Neural cell (in vitro differentiated cells): ENCODE measurements around the gene PLEKHM1. TPM values are rescaled to one million over a fixed set of nuclear protein-coding genes. Genes with fewer than 3 reads are reported as not detected.
"Not testable (repeated sequence)": the region's sequence is repeated elsewhere in the genome, so short reads cannot be mapped to it uniquely, and the experiment has no call there.

Experiments
- H2AFZ ChIP-seq: fragments of 200-600, 300-800 bp; sonication (generic), shearing (Covaris generic); 2 replicates; pipeline ENCODE4 v1.6.0; 2014; ENCODE audit warnings: low read depth, mild to moderate bottlenecking, antibody characterized with exemption, low read length, moderate library complexity
- H3F3A ChIP-seq: fragments of 200-600 bp; shearing (Covaris generic); 2 replicates; pipeline ENCODE4 v1.6.1; 2016; ENCODE audit warnings: mild to moderate bottlenecking, moderate library complexity, mixed read lengths, antibody characterized with exemption, low read length; ENCODE audit not compliant: insufficient read depth, poor library complexity, severe bottlenecking
- H3K27ac ChIP-seq: fragments of 200-600, 300-800 bp; sonication (generic), shearing (Covaris generic); 2 replicates; pipeline ENCODE4 v1.5.1; 2014; ENCODE audit warnings: mild to moderate bottlenecking, low read length, moderate library complexity
- H3K27me3 ChIP-seq: fragments of 300-800, 200-600 bp; sonication (generic), shearing (Covaris generic); 2 replicates; pipeline ENCODE4 v1.6.0; 2014; ENCODE audit warnings: mild to moderate bottlenecking, low read depth, low read length, moderate library complexity; ENCODE audit not compliant: insufficient read depth
- H3K36me3 ChIP-seq: fragments of 300-800, 200-600 bp; sonication (generic), shearing (Covaris generic); 2 replicates; pipeline ENCODE4 v1.5.1; 2014; ENCODE audit warnings: mild to moderate bottlenecking, antibody characterized with exemption, low read length, moderate library complexity; ENCODE audit not compliant: insufficient read depth
- H3K4me2 ChIP-seq: fragments of 300-800, 200-600 bp; sonication (generic), shearing (Covaris generic); 2 replicates; pipeline ENCODE4 v1.6.0; 2014; ENCODE audit warnings: mild to moderate bottlenecking, low read length
- H3K4me3 ChIP-seq: fragments of 300-800, 200-600 bp; sonication (generic), shearing (Covaris generic); 2 replicates; pipeline ENCODE4 v1.5.1; 2014; ENCODE audit warnings: mild to moderate bottlenecking, low read length, moderate library complexity
- H3K79me2 ChIP-seq: fragments of 200-600 bp; shearing (Covaris generic); replicated peaks from 2 replicates; pipeline ENCODE4 v1.6.0; 2014; ENCODE audit warnings: mild to moderate bottlenecking, low read length, moderate library complexity; ENCODE audit not compliant: insufficient read depth
- H3K9ac ChIP-seq: fragments of 300-800, 200-600 bp; sonication (generic), shearing (Covaris generic); 2 replicates; pipeline ENCODE4 v1.6.1; 2016; ENCODE audit warnings: mild to moderate bottlenecking, low read length, mixed read lengths
- H3K9me2 ChIP-seq: fragments of 200-600 bp; shearing (Covaris generic); 2 replicates; pipeline ENCODE4 v1.6.1; 2016; ENCODE audit warnings: mild to moderate bottlenecking, low read length, mixed read lengths; ENCODE audit not compliant: insufficient read depth
- H3K9me3 ChIP-seq: fragments of 200-600, 300-800 bp; sonication (generic), shearing (Covaris generic); 2 replicates; pipeline ENCODE4 v1.6.1; 2016; ENCODE audit warnings: mild to moderate bottlenecking, mixed run types, low read length, moderate library complexity, mixed read lengths
- H4K20me1 ChIP-seq: fragments of 200-600 bp; shearing (Covaris generic); 2 replicates; pipeline ENCODE4 v1.6.1; 2016; ENCODE audit warnings: mild to moderate bottlenecking, mixed run types; ENCODE audit not compliant: insufficient read depth
- MXI1 ChIP-seq: fragments of 450-650 bp; conservative IDR thresholded peaks from 2 replicates; pipeline ENCODE4 v1.6.1; 2014; ENCODE audit warnings: antibody characterized with exemption, mild to moderate bottlenecking; ENCODE audit not compliant: poor library complexity, severe bottlenecking
- POLR2AphosphoS5 ChIP-seq: IDR thresholded peaks from 2 replicates; pipeline ENCODE4 v1.6.1; 2012
- polyA minus RNA-seq: library from RNA; depleted of rRNA, polyadenylated mRNA; stranded (reverse); fragments of >200 nt; gene quantifications from 2 replicates; pipeline ENCODE4 v1.2.3, GENCODE V29; 2014
- polyA plus RNA-seq: library from polyadenylated mRNA; depleted of rRNA; stranded (reverse); fragments of >200 nt; gene quantifications from 2 replicates; pipeline ENCODE4 v1.2.3, GENCODE V29; 2014

Gene PLEKHM1
- polyA plus RNA-seq (3.1 and 5.5 TPM in 2 replicates), polyA minus RNA-seq (26.3 and 33.6 TPM in 2 replicates)

DNA sequence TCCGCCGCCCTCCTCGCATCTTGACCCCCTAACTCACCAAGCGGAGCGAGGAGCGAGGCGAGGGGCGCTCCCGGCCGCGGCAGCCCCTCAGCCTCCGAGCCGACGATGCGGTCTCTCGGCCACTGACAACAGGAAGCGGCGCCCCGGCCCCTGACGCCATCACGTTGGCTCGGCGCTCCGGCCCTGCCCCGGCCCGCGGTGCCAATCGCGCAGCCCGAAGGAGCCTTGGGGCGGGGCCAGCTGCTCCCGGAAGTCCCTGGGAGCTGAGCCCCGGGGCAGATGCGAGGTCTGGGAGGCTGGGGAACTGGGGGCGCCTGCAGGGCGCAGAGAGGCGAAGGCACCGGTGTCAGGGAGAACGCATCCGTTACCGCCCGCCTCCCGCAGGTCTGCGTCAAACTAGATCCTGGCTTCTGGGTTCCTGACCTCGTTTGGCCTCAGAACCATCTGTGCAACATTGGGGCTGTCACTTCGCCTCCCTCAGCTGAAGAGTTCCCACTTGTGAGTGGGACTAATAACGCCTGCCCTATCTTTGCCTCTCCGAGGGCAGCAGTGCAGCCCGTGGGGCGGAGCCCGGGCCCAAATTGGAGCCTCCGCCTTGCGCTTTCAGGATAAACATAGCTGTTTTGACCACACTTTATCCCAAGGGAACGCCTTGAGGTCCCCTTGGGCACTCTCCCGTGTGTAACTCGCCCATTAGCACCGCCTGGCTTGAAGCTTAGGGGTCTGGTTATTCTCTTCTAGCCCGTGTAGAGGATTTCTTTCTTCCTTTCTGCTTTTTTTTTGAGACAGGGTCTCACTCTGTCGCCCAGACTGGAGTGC, at the start of gene PLEKHM1:
Gene PLEKHM1 (minus strand): TSS at position 107 of the 819 bp plus-strand sequence. CDS start 8,237 bp downstream, outside the sequence.
- H3K9me3 ChIP-seq, H2AFZ ChIP-seq, H3K4me2 ChIP-seq, H3K79me2 ChIP-seq, H3K9me2 ChIP-seq, H3F3A ChIP-seq, H3K36me3 ChIP-seq, H3K27ac ChIP-seq, H4K20me1 ChIP-seq, H3K27me3 ChIP-seq: not testable (repeated sequence)
- TF ChIP-seq MXI1 (peak; percentile 35), POLR2AphosphoS5 (peak; percentile 68)
- Histone ChIP-seq H3K9ac (peak within 1 kb of the TSS; percentile 68), H3K4me3 (peak within 1 kb of the TSS; percentile 66)

DNA sequence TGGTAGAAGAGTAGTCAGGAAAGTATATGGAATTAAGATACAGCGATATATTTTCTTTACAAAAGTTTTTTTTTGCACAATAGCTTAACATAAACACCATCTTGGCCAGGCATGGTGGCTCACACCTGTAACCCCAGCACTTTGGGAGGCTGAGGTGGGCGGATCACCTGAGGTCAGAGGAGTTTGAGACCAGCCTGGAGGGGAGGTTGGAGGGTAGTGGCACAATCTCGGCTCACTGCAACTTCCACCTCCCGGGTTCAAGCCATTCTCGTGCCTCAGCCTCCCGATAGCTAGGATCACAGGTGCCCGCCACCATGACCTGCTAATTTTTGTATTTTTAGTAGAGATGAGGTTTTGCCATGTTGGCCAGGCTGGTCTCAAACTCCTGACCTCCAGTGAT, 47.6 kb upstream of the PLEKHM1 start:
- not testable (repeated sequence) for H4K20me1 ChIP-seq, H3K4me2 ChIP-seq, H2AFZ ChIP-seq, H3K4me3 ChIP-seq, H3K9me2 ChIP-seq, H3K27ac ChIP-seq, H3K27me3 ChIP-seq, H3F3A ChIP-seq, H3K9ac ChIP-seq, H3K9me3 ChIP-seq, H3K79me2 ChIP-seq, H3K36me3 ChIP-seq

DNA sequence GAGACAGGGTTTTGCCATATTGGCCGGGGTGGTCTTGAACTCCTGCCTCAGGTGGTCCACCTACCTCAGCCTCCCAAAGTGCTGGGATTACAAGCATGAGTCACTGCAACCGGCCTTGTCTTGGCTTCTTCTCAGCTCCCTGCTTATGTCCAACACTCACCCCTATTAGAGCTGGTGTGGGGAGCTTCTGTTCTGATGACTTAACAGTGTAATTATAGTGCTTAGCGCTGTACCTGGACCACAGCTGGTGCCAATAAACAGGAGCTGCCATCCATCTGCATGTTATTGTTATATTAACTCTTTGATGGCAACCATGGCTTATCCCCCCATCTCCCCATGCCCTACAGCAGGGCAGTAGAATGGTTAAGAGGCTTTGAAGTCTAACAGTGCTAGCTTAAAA, 15.6 kb upstream of the PLEKHM1 start:
- H3K9me3 ChIP-seq, H4K20me1 ChIP-seq, H2AFZ ChIP-seq, H3K79me2 ChIP-seq, H3K9ac ChIP-seq, H3F3A ChIP-seq, H3K9me2 ChIP-seq, H3K27me3 ChIP-seq, H3K4me2 ChIP-seq, H3K4me3 ChIP-seq, H3K36me3 ChIP-seq, H3K27ac ChIP-seq: not testable (repeated sequence)

DNA sequence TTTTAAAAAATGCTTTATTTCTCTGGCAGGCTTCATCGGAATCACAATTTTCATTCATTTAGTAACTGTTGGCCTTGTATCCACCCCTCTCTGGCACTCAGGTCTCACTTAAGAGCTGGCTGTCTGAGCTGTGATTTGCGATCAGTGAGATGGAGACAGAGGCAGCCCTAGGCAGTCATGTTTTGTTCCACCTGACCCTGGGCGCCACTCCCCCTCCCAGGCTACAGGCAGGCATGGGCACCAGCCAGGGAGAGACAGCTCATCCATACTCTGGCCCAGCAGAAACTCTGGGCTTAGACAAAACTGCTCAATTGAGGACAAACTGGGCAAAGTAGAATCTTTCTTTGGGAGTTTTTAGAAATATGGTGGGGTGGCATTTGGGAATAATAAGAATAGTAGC, 14.7 kb upstream of the PLEKHM1 start:
- H3K79me2 ChIP-seq = not testable (repeated sequence)

DNA sequence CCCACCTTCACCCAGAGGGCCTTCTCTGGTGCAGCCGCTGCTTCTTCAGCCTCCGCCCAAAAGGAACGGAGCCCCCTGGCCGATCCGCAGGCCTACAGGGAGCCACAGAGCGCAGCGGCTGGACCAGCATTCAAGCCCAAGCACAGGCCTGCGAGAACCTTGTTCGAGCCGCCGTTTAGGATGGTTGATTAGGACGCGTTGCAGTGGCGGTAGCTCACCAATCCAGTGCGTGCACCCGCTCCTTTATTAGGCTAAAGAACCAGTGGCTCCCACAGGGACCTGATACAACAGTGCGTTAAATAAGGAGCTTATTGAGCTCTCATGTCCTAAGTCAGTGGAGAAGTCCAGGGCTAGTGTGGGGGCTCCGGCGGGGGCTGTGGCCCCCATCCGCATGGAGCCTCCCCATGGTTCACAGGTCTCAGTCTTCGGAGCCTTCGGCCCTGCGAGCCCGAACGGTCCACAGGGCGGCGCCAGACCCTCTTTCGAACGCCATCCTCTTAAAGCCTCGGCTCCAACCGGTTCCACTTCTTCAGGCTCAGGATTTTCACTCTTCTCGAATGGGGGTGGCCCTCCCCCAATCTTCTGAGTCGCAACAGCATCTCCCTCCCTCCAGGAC, 10.7 kb upstream of the PLEKHM1 start:
- not testable (repeated sequence) for H3K79me2 ChIP-seq, H3K9me3 ChIP-seq, H3K27ac ChIP-seq, H3K36me3 ChIP-seq, H4K20me1 ChIP-seq, H3K9me2 ChIP-seq, H3F3A ChIP-seq, H3K4me2 ChIP-seq, H3K9ac ChIP-seq, H3K4me3 ChIP-seq, H2AFZ ChIP-seq, H3K27me3 ChIP-seq

More for the DNA sequence above, 14.7 kb upstream of the PLEKHM1 start:
- not testable (repeated sequence) for H3K27ac ChIP-seq, H2AFZ ChIP-seq, H3K9me2 ChIP-seq, H3K9me3 ChIP-seq, H3K9ac ChIP-seq, H3F3A ChIP-seq, H4K20me1 ChIP-seq, H3K27me3 ChIP-seq, H3K4me2 ChIP-seq, H3K4me3 ChIP-seq, H3K36me3 ChIP-seq

DNA sequence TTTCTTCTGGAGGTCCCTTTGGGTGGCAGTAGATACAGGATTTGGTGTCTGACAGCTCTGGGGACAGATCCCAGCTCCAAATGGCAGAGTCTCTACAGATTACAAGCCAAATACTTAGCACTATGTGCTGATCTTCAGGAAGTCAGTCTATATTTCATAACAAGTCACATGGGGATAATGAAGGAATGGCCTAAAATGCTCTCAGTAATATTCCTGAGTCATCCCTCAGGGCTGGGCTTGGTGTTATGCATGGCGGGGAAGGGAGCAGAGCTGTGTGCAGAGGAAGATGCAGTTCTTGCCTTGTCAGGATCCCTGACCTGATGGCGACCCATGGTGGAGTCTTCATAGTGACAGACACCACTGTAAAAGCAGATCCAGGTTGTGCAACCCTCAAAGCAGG, 10.0 kb upstream of the PLEKHM1 start:
- H3K4me3 ChIP-seq, H3K9me2 ChIP-seq, H3K4me2 ChIP-seq: not testable (repeated sequence)

DNA sequence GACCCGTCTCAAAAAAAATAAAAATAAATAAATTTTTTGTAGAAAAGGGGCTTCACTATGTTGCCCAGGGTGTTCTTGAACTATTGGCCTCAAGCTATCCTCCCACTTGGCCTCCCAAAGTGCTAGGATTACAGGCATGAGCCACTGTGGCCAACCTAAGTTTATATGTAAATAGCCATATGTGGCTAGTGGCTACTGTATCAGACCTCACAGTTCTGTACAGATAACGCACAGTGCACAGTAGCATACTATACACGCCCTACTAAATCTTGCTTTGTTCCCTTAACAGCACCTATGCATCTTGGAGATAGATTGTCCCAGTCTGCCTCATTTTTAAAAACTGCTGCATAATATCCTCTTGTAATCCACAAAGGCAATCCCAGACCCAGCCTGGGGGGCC, 8.7 kb upstream of the PLEKHM1 start:
- not testable (repeated sequence) for H3K27ac ChIP-seq, H3K4me2 ChIP-seq, H3K9ac ChIP-seq, H3K9me2 ChIP-seq, H4K20me1 ChIP-seq, H3K36me3 ChIP-seq, H3K79me2 ChIP-seq, H2AFZ ChIP-seq, H3K4me3 ChIP-seq, H3F3A ChIP-seq, H3K9me3 ChIP-seq, H3K27me3 ChIP-seq

More for the DNA sequence above, 10.0 kb upstream of the PLEKHM1 start:
- not testable (repeated sequence) for H3K79me2 ChIP-seq, H3K9ac ChIP-seq, H3F3A ChIP-seq, H3K27me3 ChIP-seq, H2AFZ ChIP-seq, H4K20me1 ChIP-seq, H3K27ac ChIP-seq, H3K9me3 ChIP-seq, H3K36me3 ChIP-seq
